ENCODE measurements around the gene TRPM3.

The TRPM3 gene

GRCh38 chr9:70934642-70935041 is 186.8 kb downstream of the TRPM3 start:
- Histone ChIP-seq H3K9me3 (ENCODE audit: insufficient read depth, low read depth, low read length) (no peaks in the 10 kb centered on the region), H3K18ac (ENCODE audit: low read length) (no peak overlapping the region), H3K79me2 (ENCODE audit: control insufficient read depth, insufficient read depth, low read length, poor library complexity) (no peaks in the 10 kb centered on the region), H4K91ac (ENCODE audit: low read depth, low read length) (no peak overlapping the region), H3K27ac (ENCODE audit: low read depth, low read length) (no peak overlapping the region), H3K9ac (ENCODE audit: low read length) (no peak overlapping the region), H2AFZ (ENCODE audit: insufficient read depth, low read length, poor library complexity) (no peak overlapping the region), H3K4me3 (ENCODE audit: low read depth, low read length) (no peak overlapping the region), H3K36me3 (ENCODE audit: control insufficient read depth in 1 of 2, insufficient read depth in 2 of 2, low read length in 2 of 2) (no peaks in the 10 kb centered on the region), H2AK5ac (ENCODE audit: low read length) (no peak overlapping the region), H3K27me3 (ENCODE audit: insufficient read depth, low read length) (no peaks in the 10 kb centered on the region), H3K4me1 (ENCODE audit: control insufficient read depth in 1 of 2, insufficient read depth in 2 of 2, low read length in 2 of 2) (no peaks in the 10 kb centered on the region), H4K12ac (ENCODE audit: low read depth, low read length) (no peak overlapping the region), H2BK120ac (ENCODE audit: insufficient read depth, low read length, poor library complexity) (no peak overlapping the region), H3K14ac (ENCODE audit: low read length) (no peak overlapping the region), H3K4ac (ENCODE audit: low read depth, low read length) (no peak overlapping the region), H3K4me2 (ENCODE audit: low read length) (no peak overlapping the region), H2BK12ac (ENCODE audit: low read length) (no peak overlapping the region), H3K79me1 (ENCODE audit: low read length) (no peaks in the 10 kb centered on the region), H2BK5ac (ENCODE audit: low read depth, low read length, poor library complexity) (no peak overlapping the region), H3K23ac (ENCODE audit: low read length) (no peak overlapping the region), H4K8ac (ENCODE audit: low read depth, low read length) (no peak overlapping the region)
- DNase-seq: no peak
- no CpG with 5 or more reads among the region's 1 CpG for WGBS (ENCODE audit: extremely low coverage, insufficient coverage, insufficient read length)

GRCh38 chr9:70933321-70933720 is 188.1 kb downstream of the TRPM3 start:
- Histone ChIP-seq H2AK5ac (ENCODE audit: low read length) (no peak overlapping the region), H3K4me3 (ENCODE audit: low read depth, low read length) (no peak overlapping the region), H3K18ac (ENCODE audit: low read length) (no peak overlapping the region), H3K4me1 (ENCODE audit: control insufficient read depth in 1 of 2, insufficient read depth in 2 of 2, low read length in 2 of 2) (no peaks in the 10 kb centered on the region), H3K27me3 (ENCODE audit: insufficient read depth, low read length) (no peaks in the 10 kb centered on the region), H3K36me3 (ENCODE audit: control insufficient read depth in 1 of 2, insufficient read depth in 2 of 2, low read length in 2 of 2) (no peaks in the 10 kb centered on the region), H2BK5ac (ENCODE audit: low read depth, low read length, poor library complexity) (no peak overlapping the region), H2BK12ac (ENCODE audit: low read length) (no peak overlapping the region), H4K12ac (ENCODE audit: low read depth, low read length) (no peak overlapping the region), H4K91ac (ENCODE audit: low read depth, low read length) (no peak overlapping the region), H3K4me2 (ENCODE audit: low read length) (no peak overlapping the region), H3K79me2 (ENCODE audit: control insufficient read depth, insufficient read depth, low read length, poor library complexity) (no peaks in the 10 kb centered on the region), H3K27ac (ENCODE audit: low read depth, low read length) (no peak overlapping the region), H3K9me3 (ENCODE audit: insufficient read depth, low read depth, low read length) (no peaks in the 10 kb centered on the region), H2AFZ (ENCODE audit: insufficient read depth, low read length, poor library complexity) (no peak overlapping the region), H4K8ac (ENCODE audit: low read depth, low read length) (no peak overlapping the region), H3K14ac (ENCODE audit: low read length) (no peak overlapping the region), H3K9ac (ENCODE audit: low read length) (no peak overlapping the region), H3K23ac (ENCODE audit: low read length) (no peak overlapping the region), H3K4ac (ENCODE audit: low read depth, low read length) (no peak overlapping the region), H3K79me1 (ENCODE audit: low read length) (no peaks in the 10 kb centered on the region), H2BK120ac (ENCODE audit: insufficient read depth, low read length, poor library complexity) (no peak overlapping the region)
- peak in 1 of 2 donors; percentile 50 for DNase-seq
- 100% methylated on average over 1 of the region's 1 CpG for WGBS (ENCODE audit: extremely low coverage, insufficient coverage, insufficient read length)

GRCh38 chr9:70932097-70932496 is 189.3 kb downstream of the TRPM3 start:
- H2AK5ac ChIP-seq (ENCODE audit: low read length): no peak overlapping the region
- H3K4me2 ChIP-seq (ENCODE audit: low read length): no peak overlapping the region
- no peak overlapping the region for H4K91ac ChIP-seq (ENCODE audit: low read depth, low read length)
- H2AFZ ChIP-seq (ENCODE audit: insufficient read depth, low read length, poor library complexity): no peak overlapping the region
- H3K18ac ChIP-seq (ENCODE audit: low read length): no peak overlapping the region
- H3K9ac ChIP-seq (ENCODE audit: low read length): no peak overlapping the region
- no peak overlapping the region for H3K23ac ChIP-seq (ENCODE audit: low read length)
- no peaks in the 10 kb centered on the region for H3K27me3 ChIP-seq (ENCODE audit: insufficient read depth, low read length)
- no peaks in the 10 kb centered on the region for H3K9me3 ChIP-seq (ENCODE audit: insufficient read depth, low read depth, low read length)
- H3K4me3 ChIP-seq (ENCODE audit: low read depth, low read length): no peak overlapping the region
- no CpG with 5 or more reads among the region's 1 CpG for WGBS (ENCODE audit: extremely low coverage, insufficient coverage, insufficient read length)
- H2BK5ac ChIP-seq (ENCODE audit: low read depth, low read length, poor library complexity): no peak overlapping the region
- H3K79me2 ChIP-seq (ENCODE audit: control insufficient read depth, insufficient read depth, low read length, poor library complexity): no peaks in the 10 kb centered on the region
- no peaks in the 10 kb centered on the region for H3K36me3 ChIP-seq (ENCODE audit: control insufficient read depth in 1 of 2, insufficient read depth in 2 of 2, low read length in 2 of 2)
- H4K12ac ChIP-seq (ENCODE audit: low read depth, low read length): no peak overlapping the region
- DNase-seq: no peak
- no peaks in the 10 kb centered on the region for H3K4me1 ChIP-seq (ENCODE audit: control insufficient read depth in 1 of 2, insufficient read depth in 2 of 2, low read length in 2 of 2)
- H3K14ac ChIP-seq (ENCODE audit: low read length): no peak overlapping the region
- no peaks in the 10 kb centered on the region for H3K79me1 ChIP-seq (ENCODE audit: low read length)
- no peak overlapping the region for H2BK120ac ChIP-seq (ENCODE audit: insufficient read depth, low read length, poor library complexity)
- no peak overlapping the region for H3K27ac ChIP-seq (ENCODE audit: low read depth, low read length)
- H4K8ac ChIP-seq (ENCODE audit: low read depth, low read length): no peak overlapping the region
- H2BK12ac ChIP-seq (ENCODE audit: low read length): no peak overlapping the region
- no peak overlapping the region for H3K4ac ChIP-seq (ENCODE audit: low read depth, low read length)

GRCh38 chr9:70927530-70927929 is 193.9 kb downstream of the TRPM3 start:
- Histone ChIP-seq H3K4me3 (ENCODE audit: low read depth, low read length) (no peak overlapping the region), H2AFZ (ENCODE audit: insufficient read depth, low read length, poor library complexity) (no peak overlapping the region), H3K4me2 (ENCODE audit: low read length) (no peak overlapping the region), H3K79me1 (ENCODE audit: low read length) (no peaks in the 10 kb centered on the region), H3K79me2 (ENCODE audit: control insufficient read depth, insufficient read depth, low read length, poor library complexity) (no peaks in the 10 kb centered on the region), H3K27me3 (ENCODE audit: insufficient read depth, low read length) (no peaks in the 10 kb centered on the region), H3K9me3 (ENCODE audit: insufficient read depth, low read depth, low read length) (no peaks in the 10 kb centered on the region), H3K36me3 (ENCODE audit: control insufficient read depth in 1 of 2, insufficient read depth in 2 of 2, low read length in 2 of 2) (no peaks in the 10 kb centered on the region), H4K8ac (ENCODE audit: low read depth, low read length) (no peak overlapping the region), H3K4ac (ENCODE audit: low read depth, low read length) (no peak overlapping the region), H3K18ac (ENCODE audit: low read length) (no peak overlapping the region), H3K14ac (ENCODE audit: low read length) (no peak overlapping the region), H3K9ac (ENCODE audit: low read length) (no peak overlapping the region), H4K12ac (ENCODE audit: low read depth, low read length) (no peak overlapping the region), H4K91ac (ENCODE audit: low read depth, low read length) (no peak overlapping the region), H2BK120ac (ENCODE audit: insufficient read depth, low read length, poor library complexity) (no peak overlapping the region), H3K27ac (ENCODE audit: low read depth, low read length) (no peak overlapping the region), H3K4me1 (ENCODE audit: control insufficient read depth in 1 of 2, insufficient read depth in 2 of 2, low read length in 2 of 2) (no peaks in the 10 kb centered on the region), H2AK5ac (ENCODE audit: low read length) (no peak overlapping the region), H3K23ac (ENCODE audit: low read length) (no peak overlapping the region), H2BK12ac (ENCODE audit: low read length) (no peak overlapping the region), H2BK5ac (ENCODE audit: low read depth, low read length, poor library complexity) (no peak overlapping the region)
- DNase-seq: no peak
- WGBS (ENCODE audit: extremely low coverage, insufficient coverage, insufficient read length): no CpG with 5 or more reads among the region's 2 CpGs
